Measurements from ENCODE around the gene RNF13.

The RNF13 gene

GRCh38 chr3:150005243-150006112, 192.5 kb downstream of the RNF13 start:
- Mint-ChIP-seq H3K27ac (no peak overlapping the region), H3K36me3 (no peaks in the 10 kb centered on the region), H3K9me3 (no peaks in the 10 kb centered on the region), H3K4me3 (no peak overlapping the region), H3K4me1 (no peaks in the 10 kb centered on the region), H3K27me3 (no peaks in the 10 kb centered on the region)
- DNase-seq = no peak
- CTCF ChIA-PET = no interaction called here

- H3K36me3 Mint-ChIP-seq = no peaks in the 10 kb centered on the region
- no peak overlapping the region for H3K4me3 Mint-ChIP-seq
- no peaks in the 10 kb centered on the region for H3K9me3 Mint-ChIP-seq
- no peak for DNase-seq
- no peak overlapping the region for H3K27ac Mint-ChIP-seq
- no peaks in the 10 kb centered on the region for H3K4me1 Mint-ChIP-seq
- CTCF ChIA-PET = no interaction called here
- H3K27me3 Mint-ChIP-seq = no peaks in the 10 kb centered on the region
These were observed 193.8 kb downstream of the RNF13 start for GRCh38 chr3:150006794-150007193.
